Amygdala (tissue), 56 donors: Measurements from ENCODE around the gene SRSF9.
A peak's percentile ranks its signal among the peaks of the same experiment; 100 is the strongest.

ENCODE experiments used
- DNase-seq, 56 donors: peaks; one replicate each; lab custom pipeline; 2025; lab: John Stamatoyannopoulos, UW

Gene SRSF9

GRCh38 chr12:120416490-120417216 lies 52.9 kb downstream of the SRSF9 start:
- no peak for DNase-seq

DNA sequence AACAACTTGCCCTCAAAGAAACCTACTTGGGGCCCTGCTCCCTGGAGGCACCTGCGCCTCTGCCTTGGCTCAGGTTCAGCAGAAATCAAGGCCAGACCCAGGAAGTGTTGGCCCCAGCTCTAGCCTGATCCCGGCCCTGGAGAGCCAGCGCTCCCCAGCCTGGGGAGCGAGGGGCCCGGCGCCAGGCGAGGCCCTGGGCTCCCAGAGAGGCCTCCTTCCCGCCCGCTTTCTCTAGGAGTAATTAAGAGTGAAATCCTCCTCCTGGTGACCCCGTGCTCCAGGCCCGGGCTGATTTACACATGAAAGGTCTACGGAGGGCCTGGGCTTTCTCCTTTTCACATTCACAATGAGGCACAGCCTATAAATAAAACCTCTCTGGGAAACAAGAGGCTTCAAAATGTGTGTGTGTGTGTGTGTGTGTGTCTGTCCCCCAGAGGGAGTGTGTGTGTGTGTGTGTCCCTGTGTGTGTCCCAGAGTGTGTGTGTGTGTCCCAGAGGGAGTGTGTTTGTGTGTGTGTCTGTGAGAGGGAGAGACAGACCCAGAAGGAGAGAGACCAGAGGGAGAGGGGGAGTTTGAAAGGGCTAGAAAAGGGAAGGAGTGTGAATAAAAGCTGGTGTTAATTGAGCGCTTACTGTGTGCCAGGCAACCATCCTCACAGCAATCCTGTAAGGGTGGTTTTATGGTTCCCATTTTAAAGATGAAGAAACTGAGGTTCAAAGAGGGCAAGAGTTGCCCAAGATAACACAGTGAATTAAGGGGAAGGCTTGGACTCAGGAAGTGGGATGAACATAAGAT lies 55.5 kb downstream of the SRSF9 start:
- DNase-seq, result peak in 41 of 56 donors; percentile 4 to 77 (median 29)

GRCh38 chr12:120412421-120412820 lies 57.1 kb downstream of the SRSF9 start:
- no peak for DNase-seq
